Measurements from ENCODE around the gene NEURL4. TPM values are rescaled to one million over a fixed set of nuclear protein-coding genes. Genes with fewer than 3 reads are reported as not detected.
"Not testable (repeated sequence)": the region's sequence is repeated elsewhere in the genome, so short reads cannot be mapped to it uniquely, and the experiment has no call there.

Gene NEURL4
- 10 to 100 TPM; 34.7 to 38.1 TPM for total RNA-seq

DNA sequence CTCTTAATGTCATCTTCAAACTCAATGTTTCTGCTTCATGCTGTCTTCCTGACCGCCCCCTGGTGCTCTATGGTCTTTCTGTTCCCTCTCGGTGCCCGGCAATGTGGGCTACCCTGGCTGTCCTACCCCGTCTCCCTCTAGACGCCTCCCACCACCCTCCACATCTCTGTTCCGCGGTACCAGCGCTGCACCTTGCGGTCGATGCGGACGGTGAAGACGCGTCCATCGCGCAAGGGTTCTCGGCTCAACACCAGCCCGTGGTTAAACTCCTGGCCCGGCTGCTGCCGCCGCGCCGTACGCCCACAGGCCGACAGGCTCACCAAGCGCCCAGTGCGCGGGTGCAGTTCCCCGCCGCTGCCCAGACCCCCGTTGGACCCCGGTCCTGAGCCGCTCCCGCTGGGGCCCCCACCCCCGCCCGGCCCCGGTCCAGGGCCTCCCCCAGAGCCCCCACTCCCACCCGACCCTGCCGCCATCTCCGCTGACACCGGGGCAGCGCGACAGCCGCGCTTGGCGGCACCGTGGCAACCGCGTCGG lies at the start of gene NEURL4:
TSS of gene NEURL4 (minus strand) at position 496 of the 534 bp plus-strand sequence. CDS start at position 473, 23 bp downstream.
- no peaks in the 10 kb centered on the region for H3K27me3 Mint-ChIP-seq
- ChIA-PET POLR2A (interaction anchor here (1.0 to 1.1 kb wide), 3 partner anchors 8 to 255 kb away, joined by 3 to 6 read pairs (median 3); partner anchors contain the start of genes GPS2 and MPDU1), CTCF (interaction anchor here (1.0 to 4.7 kb wide), 8 partner anchors 10 to 255 kb away, joined by 3 to 19 read pairs (median 4); partner anchors contain the start of genes MPDU1 and TMEM95)
- H3K4me1 Mint-ChIP-seq: peaks cover 60% of the 10 kb centered on the region
- H3K36me3 Mint-ChIP-seq (ENCODE audit: low read depth): peaks cover 11% of the 10 kb centered on the region
- H3K4me3 Mint-ChIP-seq: peak within 1 kb of the TSS; percentile 87
- DNase-seq: peak; percentile 45
- H3K9me3 Mint-ChIP-seq: no peaks in the 10 kb centered on the region
- peak within 1 kb of the TSS; percentile 98 for H3K27ac Mint-ChIP-seq

DNA sequence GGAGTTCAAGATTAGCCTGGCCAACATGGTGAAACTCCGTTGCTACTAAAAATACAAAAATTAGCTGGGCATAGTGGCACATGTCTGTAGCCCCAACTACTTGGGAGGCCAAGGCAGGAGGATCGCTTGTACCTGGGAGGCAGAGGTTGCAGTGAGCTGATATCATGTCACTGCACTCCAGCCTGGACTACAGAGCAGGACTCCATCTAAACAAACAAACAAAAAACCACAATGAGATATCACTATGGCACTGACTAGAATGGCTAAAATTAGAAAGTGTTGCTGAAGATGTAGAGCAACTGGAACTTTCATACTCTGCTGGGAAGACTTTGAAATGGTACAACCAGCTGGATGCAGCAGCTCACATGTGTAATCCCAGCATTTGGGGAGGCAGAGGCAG lies 45.2 kb upstream of the NEURL4 start:
- CTCF ChIA-PET: interaction anchor here (1.2 kb wide), 1 partner anchor 18 kb away, joined by 5 read pairs; no protein-coding TSS in a partner anchor
- H3K4me1 Mint-ChIP-seq: no peaks in the 10 kb centered on the region
- H3K4me3 Mint-ChIP-seq: no peak overlapping the region
- no peak for DNase-seq
- no peak overlapping the region for H3K27ac Mint-ChIP-seq
- H3K27me3 Mint-ChIP-seq: peaks cover 15% of the 10 kb centered on the region
- H3K9me3 Mint-ChIP-seq: peaks cover 4% of the 10 kb centered on the region
- POLR2A ChIA-PET: no interaction called here
- H3K36me3 Mint-ChIP-seq (ENCODE audit: low read depth): peaks cover 3% of the 10 kb centered on the region

DNA sequence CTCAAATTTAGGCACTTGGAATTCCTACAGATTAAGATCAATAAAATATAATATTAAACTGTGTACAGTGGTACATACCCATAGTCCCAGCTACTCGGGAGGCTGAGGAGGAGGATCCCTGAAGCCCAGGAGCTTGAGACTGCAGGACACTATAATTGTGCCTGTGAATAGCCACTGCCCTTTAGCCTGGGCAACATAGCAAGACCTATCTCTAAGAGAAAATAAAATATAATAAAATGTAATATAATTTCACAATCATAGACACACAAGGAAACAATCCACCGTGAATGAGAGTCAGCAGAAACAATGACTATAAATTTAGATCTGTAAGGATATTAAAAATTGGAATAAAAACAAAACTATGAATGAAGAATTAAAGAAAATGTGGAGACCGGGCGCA lies 41.7 kb upstream of the NEURL4 start:
- CTCF ChIA-PET: interaction anchor here (1.1 to 1.9 kb wide), 3 partner anchors 15 to 74 kb away, joined by 3 to 6 read pairs (median 6); no protein-coding TSS in a partner anchor

DNA sequence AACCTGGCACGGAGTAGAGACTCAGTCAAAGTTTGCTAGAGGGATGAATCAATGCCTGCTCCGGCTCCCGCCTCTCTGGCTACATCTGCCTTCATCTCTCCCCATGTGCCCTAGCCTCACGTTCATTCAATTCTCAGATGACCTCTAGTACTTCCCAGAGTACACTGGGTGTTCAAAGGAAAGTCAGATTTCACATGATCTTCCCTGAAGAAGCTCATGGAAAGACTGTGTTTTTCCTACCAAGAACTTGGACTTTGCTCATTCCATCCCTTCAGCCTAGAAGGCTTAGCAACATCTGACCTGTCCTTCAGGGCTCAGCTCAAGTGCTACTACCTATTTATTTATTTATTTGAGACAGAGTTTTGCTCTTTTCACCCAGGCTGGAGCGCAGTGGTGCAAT lies 40.7 kb upstream of the NEURL4 start:
- Mint-ChIP-seq H3K4me1 (no peaks in the 10 kb centered on the region), H3K9me3 (no peaks in the 10 kb centered on the region), H3K27ac (no peak overlapping the region), H3K36me3 (ENCODE audit: low read depth) (no peaks in the 10 kb centered on the region), H3K27me3 (peaks cover 4% of the 10 kb centered on the region), H3K4me3 (no peak overlapping the region)
- CTCF ChIA-PET: interaction anchor here (1.6 to 1.9 kb wide), 2 partner anchors 14 to 73 kb away, joined by 6 read pairs; no protein-coding TSS in a partner anchor
- DNase-seq: no peak
- POLR2A ChIA-PET: no interaction called here

More for the DNA sequence above, 41.7 kb upstream of the NEURL4 start:
- Mint-ChIP-seq H3K4me1 (no peaks in the 10 kb centered on the region), H3K4me3 (no peak overlapping the region), H3K9me3 (no peaks in the 10 kb centered on the region), H3K36me3 (ENCODE audit: low read depth) (no peaks in the 10 kb centered on the region), H3K27me3 (peaks cover 4% of the 10 kb centered on the region), H3K27ac (no peak overlapping the region)
- POLR2A ChIA-PET: no interaction called here
- no peak for DNase-seq

DNA sequence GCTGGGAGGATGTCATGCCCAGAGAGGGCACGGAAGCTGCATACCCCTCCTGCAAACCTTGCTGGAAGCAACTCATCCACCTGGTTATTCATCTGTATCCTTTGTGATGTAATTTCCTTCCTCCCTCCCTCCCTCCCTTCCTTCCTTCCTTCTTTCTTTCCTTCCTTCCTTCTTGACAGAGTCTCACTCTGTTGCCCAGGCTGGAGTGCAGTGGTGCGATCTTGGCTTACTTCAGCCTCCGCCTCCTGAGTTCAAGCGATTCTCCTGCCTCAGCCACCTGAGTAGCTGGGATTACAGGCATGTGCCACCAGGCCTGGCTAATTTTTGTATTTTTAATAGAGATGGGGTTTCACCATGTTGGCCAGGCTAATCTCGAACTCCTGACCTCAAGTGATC lies 39.5 kb upstream of the NEURL4 start:
- H3K36me3 Mint-ChIP-seq (ENCODE audit: low read depth); H3K9me3 Mint-ChIP-seq; POLR2A ChIA-PET; H3K4me1 Mint-ChIP-seq; H3K27ac Mint-ChIP-seq; DNase-seq; H3K4me3 Mint-ChIP-seq; H3K27me3 Mint-ChIP-seq: not testable (repeated sequence)
- CTCF ChIA-PET: interaction anchor here (1.1 kb wide), 1 partner anchor 26 kb away, joined by 3 read pairs; the partner anchor contains the start of gene PLSCR3

DNA sequence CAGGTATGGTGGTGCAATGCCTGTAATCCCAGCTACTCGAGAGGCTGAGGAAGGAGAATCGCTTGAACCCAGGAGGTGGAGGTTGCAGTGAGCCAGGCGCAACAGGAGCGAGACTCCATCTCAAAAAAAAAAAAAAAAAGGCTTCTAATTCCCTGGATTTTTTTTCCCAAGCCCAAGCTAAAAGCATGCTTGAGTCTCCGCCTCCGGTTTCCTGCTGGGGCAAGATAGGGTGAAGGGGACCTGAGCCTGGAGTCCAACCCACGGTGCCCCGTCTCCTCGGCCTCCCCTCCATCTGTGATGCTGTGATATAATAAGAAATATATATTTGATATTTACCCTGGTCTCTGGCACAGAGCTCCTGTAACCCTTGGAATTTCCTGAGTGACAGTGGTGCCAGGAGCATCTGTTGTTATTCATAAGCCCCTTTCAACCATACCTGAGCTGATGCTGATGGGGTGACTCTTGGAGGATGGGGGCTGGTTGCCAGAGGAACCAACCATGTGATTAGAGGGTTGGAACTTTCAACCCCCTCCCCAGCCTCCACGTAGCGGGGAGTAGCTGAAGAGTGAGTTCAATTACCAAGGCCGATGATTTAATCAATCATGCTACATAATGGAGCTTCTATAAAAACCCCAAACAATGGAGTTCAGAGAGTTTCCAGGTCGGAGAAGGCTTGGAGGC lies 38.9 kb upstream of the NEURL4 start:
- H3K9me3 Mint-ChIP-seq: no peaks in the 10 kb centered on the region
- H3K36me3 Mint-ChIP-seq (ENCODE audit: low read depth): no peaks in the 10 kb centered on the region
- no peak for DNase-seq
- peaks cover 4% of the 10 kb centered on the region for H3K27me3 Mint-ChIP-seq
- POLR2A ChIA-PET: no interaction called here
- no peak overlapping the region for H3K27ac Mint-ChIP-seq
- CTCF ChIA-PET: interaction anchor here (1.1 kb wide), 1 partner anchor 26 kb away, joined by 3 read pairs; the partner anchor contains the start of gene PLSCR3
- no peak overlapping the region for H3K4me3 Mint-ChIP-seq
- no peaks in the 10 kb centered on the region for H3K4me1 Mint-ChIP-seq

DNA sequence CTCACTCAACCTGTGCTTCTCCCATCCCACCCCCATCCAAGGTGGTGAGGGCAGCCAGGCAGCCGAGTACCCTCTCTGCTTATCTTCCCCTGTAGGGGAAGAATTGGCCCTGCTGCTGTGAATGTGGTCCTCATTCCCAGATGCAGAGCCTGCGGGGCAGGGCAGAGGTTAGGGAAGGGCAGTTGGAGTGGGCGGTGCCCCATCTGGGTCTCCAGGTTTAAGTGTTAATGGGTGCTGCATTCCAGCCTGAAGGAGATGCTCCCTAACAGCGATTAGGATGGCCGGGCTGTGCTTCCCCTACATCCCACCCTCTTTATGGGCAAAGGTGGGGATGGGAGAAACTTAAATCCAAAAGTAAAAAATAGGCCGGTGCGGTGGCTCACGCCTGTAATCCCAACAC lies 37.9 kb upstream of the NEURL4 start:
- Mint-ChIP-seq H3K4me3 (no peak overlapping the region), H3K27ac (no peak overlapping the region), H3K36me3 (ENCODE audit: low read depth) (no peaks in the 10 kb centered on the region), H3K4me1 (no peaks in the 10 kb centered on the region), H3K9me3 (no peaks in the 10 kb centered on the region), H3K27me3 (peaks cover 4% of the 10 kb centered on the region)
- ChIA-PET POLR2A (no interaction called here), CTCF (interaction anchor here (0.6 to 0.7 kb wide), 2 partner anchors 248 to 346 kb away, joined by 3 to 4 read pairs; no protein-coding TSS in a partner anchor)
- no peak for DNase-seq

DNA sequence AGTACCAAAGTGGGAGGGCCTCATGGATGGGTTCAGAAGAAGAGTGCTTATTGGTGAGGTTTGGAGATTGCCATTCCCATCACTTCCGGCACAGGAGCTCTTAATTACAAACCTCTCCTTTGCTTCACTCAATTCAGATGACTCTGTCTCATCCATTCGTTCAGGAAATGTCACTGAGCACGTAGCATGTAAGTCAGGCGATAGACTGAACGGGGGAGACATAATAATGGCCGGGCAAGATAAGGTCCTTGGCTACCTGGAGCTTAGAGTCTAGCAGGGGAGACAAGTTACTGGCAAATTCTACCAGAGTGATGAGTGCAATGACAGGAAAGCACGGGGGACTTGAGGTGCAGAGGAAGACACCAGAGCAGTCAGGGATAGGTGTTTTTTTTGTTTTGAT lies 36.8 kb upstream of the NEURL4 start:
- POLR2A ChIA-PET: interaction anchor here (0.5 kb wide), 1 partner anchor 125 kb away, joined by 3 read pairs; no protein-coding TSS in a partner anchor
- not testable (repeated sequence) for H3K4me1 Mint-ChIP-seq; H3K27me3 Mint-ChIP-seq; H3K27ac Mint-ChIP-seq; H3K9me3 Mint-ChIP-seq; H3K36me3 Mint-ChIP-seq (ENCODE audit: low read depth); H3K4me3 Mint-ChIP-seq; DNase-seq
- CTCF ChIA-PET: interaction anchor here (0.6 to 1.2 kb wide), 4 partner anchors 14 to 223 kb away, joined by 3 to 4 read pairs (median 3); partner anchors contain the start of gene TMEM256

DNA sequence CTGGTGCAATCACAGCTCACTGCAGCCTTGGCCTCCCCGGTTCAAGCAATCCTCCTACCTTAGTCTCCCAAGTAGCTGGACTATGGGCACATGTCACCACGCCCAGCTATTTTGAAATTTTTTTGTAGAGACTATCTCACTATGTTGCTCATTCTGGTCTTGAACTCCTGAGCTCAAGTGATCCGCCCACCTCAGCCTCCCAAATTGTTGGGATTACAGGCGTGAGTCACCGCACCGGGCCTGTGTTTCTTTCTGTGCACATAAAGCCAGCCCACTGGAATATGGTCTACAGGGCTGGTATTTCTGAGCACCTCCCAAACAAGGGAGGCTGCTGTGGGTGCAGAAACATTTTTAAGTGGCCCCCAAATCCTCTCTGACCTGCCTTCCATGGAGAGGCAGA lies 34.2 kb upstream of the NEURL4 start:
- H3K27ac Mint-ChIP-seq: no peak overlapping the region
- no peak for DNase-seq
- H3K36me3 Mint-ChIP-seq (ENCODE audit: low read depth): no peaks in the 10 kb centered on the region
- no peaks in the 10 kb centered on the region for H3K4me1 Mint-ChIP-seq
- no peaks in the 10 kb centered on the region for H3K27me3 Mint-ChIP-seq
- H3K9me3 Mint-ChIP-seq: no peaks in the 10 kb centered on the region
- H3K4me3 Mint-ChIP-seq: no peak overlapping the region
- ChIA-PET POLR2A (no interaction called here), CTCF (interaction anchor here (2.0 kb wide), 1 partner anchor 74 kb away, joined by 4 read pairs; no protein-coding TSS in a partner anchor)

DNA sequence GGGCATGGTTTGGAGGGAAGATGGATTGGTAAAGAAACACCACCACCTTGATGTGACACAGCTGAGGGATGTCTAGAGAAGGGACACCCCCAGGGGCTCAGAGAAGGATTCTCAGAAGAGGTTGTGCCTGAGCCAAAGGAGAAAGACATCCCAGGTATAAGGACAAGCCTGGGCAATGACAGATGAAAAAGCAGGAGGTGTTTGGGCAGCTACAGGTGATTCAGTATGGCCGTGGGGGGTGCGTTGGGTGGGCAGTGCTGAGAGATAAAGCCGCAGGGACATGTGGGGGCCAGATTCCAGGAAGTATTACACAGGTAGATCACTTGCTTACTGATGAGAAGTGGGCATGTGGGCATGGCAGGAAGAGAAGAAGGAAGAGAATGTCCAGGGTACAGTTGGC lies 32.8 kb upstream of the NEURL4 start:
- H3K9me3 Mint-ChIP-seq: no peaks in the 10 kb centered on the region

DNA sequence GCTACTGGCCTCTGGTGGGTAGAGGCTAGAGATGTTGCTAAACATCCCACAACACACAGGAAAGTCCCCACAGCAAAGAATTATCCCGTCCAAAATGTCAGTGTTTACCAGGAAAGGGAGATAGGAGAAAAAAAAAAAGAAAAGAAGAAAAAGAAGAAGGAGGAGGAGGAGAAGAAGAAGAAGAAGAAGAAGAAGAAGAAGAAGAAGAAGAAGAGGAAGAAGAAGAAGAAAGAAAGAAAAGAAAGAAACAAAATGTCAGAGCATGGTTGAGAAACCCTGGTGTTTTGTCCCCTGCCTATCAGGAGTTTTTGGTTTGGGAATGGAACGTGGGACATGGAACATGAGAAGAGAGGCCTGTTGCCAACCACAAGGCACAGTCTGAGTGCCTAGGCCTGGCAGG lies 28.2 kb upstream of the NEURL4 start:
- H3K4me3 Mint-ChIP-seq: no peak overlapping the region
- ChIA-PET POLR2A (no interaction called here), CTCF (interaction anchor here (1.1 to 3.6 kb wide), 4 partner anchors 17 to 203 kb away, joined by 3 to 17 read pairs (median 6); partner anchors contain the start of genes PLSCR3, SENP3 and TNK1)
- H3K4me1 Mint-ChIP-seq: peaks cover 32% of the 10 kb centered on the region
- no peaks in the 10 kb centered on the region for H3K9me3 Mint-ChIP-seq
- H3K27ac Mint-ChIP-seq: no peak overlapping the region
- H3K36me3 Mint-ChIP-seq (ENCODE audit: low read depth): peaks cover 9% of the 10 kb centered on the region
- no peak for DNase-seq
- no peaks in the 10 kb centered on the region for H3K27me3 Mint-ChIP-seq

More for the DNA sequence above, 32.8 kb upstream of the NEURL4 start:
- POLR2A ChIA-PET: no interaction called here
- H3K36me3 Mint-ChIP-seq (ENCODE audit: low read depth): no peaks in the 10 kb centered on the region
- DNase-seq: no peak
- H3K4me1 Mint-ChIP-seq: no peaks in the 10 kb centered on the region
- no peak overlapping the region for H3K27ac Mint-ChIP-seq
- H3K4me3 Mint-ChIP-seq: no peak overlapping the region
- no peaks in the 10 kb centered on the region for H3K27me3 Mint-ChIP-seq
- CTCF ChIA-PET: interaction anchor here (1.0 to 2.0 kb wide), 2 partner anchors 11 to 75 kb away, joined by 3 to 4 read pairs; no protein-coding TSS in a partner anchor

DNA sequence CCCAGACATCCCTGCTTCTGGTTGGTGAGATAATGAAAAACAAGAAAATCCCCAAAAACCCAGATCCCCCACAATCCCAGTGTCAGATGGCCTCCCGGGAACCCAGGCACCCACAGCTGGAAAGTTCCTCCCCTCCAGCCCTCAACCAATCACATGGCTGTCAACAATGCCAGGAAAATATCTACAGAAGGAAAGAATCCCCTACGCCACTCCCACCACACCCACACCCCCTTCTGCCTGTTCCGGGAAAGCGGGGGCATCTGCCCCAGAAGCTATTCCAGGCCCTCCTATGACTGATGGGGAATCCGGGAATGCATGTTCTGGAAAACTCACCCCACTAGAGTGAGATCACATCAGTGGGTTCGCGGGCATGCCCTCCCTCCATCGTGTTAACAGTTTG lies 27.6 kb upstream of the NEURL4 start:
- Mint-ChIP-seq H3K36me3 (ENCODE audit: low read depth) (peaks cover 12% of the 10 kb centered on the region), H3K9me3 (no peaks in the 10 kb centered on the region), H3K4me1 (peaks cover 35% of the 10 kb centered on the region), H3K27ac (no peak overlapping the region), H3K27me3 (no peaks in the 10 kb centered on the region), H3K4me3 (no peak overlapping the region)
- CTCF ChIA-PET: interaction anchor here (0.7 to 5.0 kb wide), 14 partner anchors 13 to 1596 kb away, joined by 3 to 45 read pairs (median 6); partner anchors contain the start of genes ACAP1, MPDU1, PLSCR3 and SENP3
- no peak for DNase-seq
- POLR2A ChIA-PET: no interaction called here

DNA sequence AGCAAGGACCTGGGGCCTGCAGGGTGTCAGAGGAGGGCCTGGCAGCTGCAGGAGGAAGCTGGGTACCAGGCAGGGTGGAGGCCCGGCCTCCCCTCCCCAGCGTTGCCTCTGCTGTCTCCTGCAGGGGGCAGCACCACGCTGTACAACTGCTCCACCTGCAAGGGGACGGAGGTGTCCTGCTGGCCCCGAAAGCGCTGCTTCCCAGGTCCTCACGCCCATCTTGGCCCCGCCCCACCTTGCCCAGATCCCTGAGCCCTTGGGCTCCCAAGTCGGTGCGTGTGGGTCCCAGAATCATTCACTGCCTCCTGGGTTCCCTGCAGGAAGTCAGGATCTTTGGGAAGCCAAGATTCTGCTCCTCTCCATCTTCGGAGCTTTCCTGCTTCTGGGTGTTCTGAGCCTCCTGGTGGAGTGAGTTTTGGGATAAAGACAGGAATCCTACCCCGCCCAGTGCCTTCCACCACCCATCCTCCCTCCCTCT lies 27.0 kb upstream of the NEURL4 start:
- H3K9me3 Mint-ChIP-seq: no peaks in the 10 kb centered on the region
- H3K27ac Mint-ChIP-seq: no peak overlapping the region
- peaks cover 15% of the 10 kb centered on the region for H3K36me3 Mint-ChIP-seq (ENCODE audit: low read depth)
- ChIA-PET POLR2A (interaction anchor here (1.1 kb wide), 1 partner anchor 20 kb away, joined by 4 read pairs; the partner anchor contains the start of gene ACAP1), CTCF (interaction anchor here (0.6 to 5.0 kb wide), 28 partner anchors 12 to 1597 kb away, joined by 3 to 45 read pairs (median 4); partner anchors contain the start of genes ACAP1, MPDU1, NEURL4 and PLSCR3)
- DNase-seq: peak; percentile 90
- H3K4me3 Mint-ChIP-seq: no peak overlapping the region
- H3K27me3 Mint-ChIP-seq: no peaks in the 10 kb centered on the region
- H3K4me1 Mint-ChIP-seq: peaks cover 38% of the 10 kb centered on the region
